H1 (cell line): ENCODE measurements around the gene CTNNA3. TPM values are rescaled to one million over a fixed set of nuclear protein-coding genes. Genes with fewer than 3 reads are reported as not detected.

Experiments
- CTCF ChIA-PET: fragments of 300-600 bp; sonication (Branson Sonifier 250); formaldehyde crosslinking; loops from one replicate; lab custom pipeline; 2021; ENCODE audit not compliant: partially characterized antibody; lab: Charles Lee
- POLR2A ChIA-PET: fragments of 300-600 bp; sonication (Branson Sonifier 250); formaldehyde crosslinking; loops from one replicate; lab custom pipeline; 2021; ENCODE audit warnings: inconsistent platforms; ENCODE audit not compliant: partially characterized antibody; lab: Charles Lee
- DNase-seq, 2 experiments: peaks; one replicate each; pipeline versions ENCODE4 v3.0.0 to v3.0.0-alpha.2; 2010 to 2022; ENCODE audit warnings: low spot score in 2 of 2, low read depth in 1 of 2, mixed read lengths in 1 of 2
- FAIRE-seq: peaks from 2 replicates; lab custom pipeline; 2011; peaks lifted over from hg19 to GRCh38; lab: Jason Lieb, UNC
- H2AFZ ChIP-seq: 2 replicates; pipeline ENCODE4 v1.8.1; 2012; ENCODE audit warnings: low read length, inconsistent platforms
- H2AK5ac ChIP-seq: 2 replicates; pipeline ENCODE4 v1.6.1; 2013; ENCODE audit warnings: low read depth, low read length
- H2BK120ac ChIP-seq: replicated peaks from 2 replicates; pipeline ENCODE3; 2013; ENCODE audit warnings: low read depth, low read length, inconsistent platforms
- H2BK12ac ChIP-seq: 2 replicates; pipeline ENCODE4 v1.6.1; 2013; ENCODE audit warnings: low read depth, low read length
- H2BK15ac ChIP-seq: 2 replicates; pipeline ENCODE4 v1.6.1; 2013; ENCODE audit warnings: low read length
- H2BK20ac ChIP-seq: 2 replicates; pipeline ENCODE4 v1.6.1; 2013; ENCODE audit warnings: low read length
- H2BK5ac ChIP-seq: 2 replicates; pipeline ENCODE4 v1.6.1; 2013; ENCODE audit warnings: low read depth, low read length
- H3K14ac ChIP-seq: 2 replicates; pipeline ENCODE4 v1.6.1; 2013; ENCODE audit warnings: inconsistent platforms; ENCODE audit not compliant: insufficient read length
- H3K18ac ChIP-seq: 2 replicates; pipeline ENCODE4 v1.6.1; 2013; ENCODE audit warnings: low read length; ENCODE audit errors: extremely low read depth
- H3K23ac ChIP-seq: 2 replicates; pipeline ENCODE4 v1.6.1; 2013; ENCODE audit warnings: inconsistent platforms; ENCODE audit not compliant: insufficient read length
- H3K23me2 ChIP-seq: 2 replicates; pipeline ENCODE4 v1.6.1; 2013; ENCODE audit warnings: low read depth, low read length
- H3K27ac ChIP-seq: 2 replicates; pipeline ENCODE4 v1.6.1; 2011; ENCODE audit warnings: low read depth, low read length, inconsistent platforms
- H3K27me3 ChIP-seq, 4 experiments: replicated peaks in 1 of 4; 1 replicate in 1 of 4; 2 replicates in 3 of 4; pipeline versions ENCODE4 v1.6.1 to v1.8.1; 2011 to 2013; ENCODE audit warnings: low read length in 3 of 4, mild to moderate bottlenecking in 3 of 4, inconsistent platforms in 2 of 4, mixed read lengths in 2 of 4, moderate library complexity in 1 of 4; ENCODE audit not compliant: control insufficient read depth in 3 of 4, insufficient read depth in 3 of 4; ENCODE audit errors: extremely low read depth in 1 of 4
- H3K36me3 ChIP-seq, 4 experiments: 2 replicates each; pipeline versions ENCODE4 v1.6.1 to v1.8.1; 2011 to 2013; ENCODE audit warnings: mild to moderate bottlenecking in 4 of 4, low read length in 3 of 4, moderate library complexity in 2 of 4, control low read depth in 1 of 4, inconsistent platforms in 1 of 4; ENCODE audit not compliant: insufficient read depth in 4 of 4, control insufficient read depth in 2 of 4
- H3K4ac ChIP-seq: replicated peaks from 2 replicates; pipeline ENCODE3; 2013; ENCODE audit warnings: low read length, low read depth, mixed read lengths, inconsistent platforms; ENCODE audit not compliant: insufficient read length
- H3K4me1 ChIP-seq, 4 experiments: replicated peaks in 1 of 4; 1 replicate in 1 of 4; 2 replicates in 3 of 4; pipeline versions ENCODE4 v1.6.1 to v1.8.1; 2011 to 2013; ENCODE audit warnings: low read length in 3 of 4, inconsistent platforms in 2 of 4, mixed read lengths in 1 of 4; ENCODE audit not compliant: insufficient read depth in 4 of 4, control insufficient read depth in 3 of 4
- H3K4me2 ChIP-seq, 2 experiments: 2 replicates each; pipeline versions ENCODE4 v1.6.1 to v1.8.1; 2011 to 2013; ENCODE audit warnings: low read depth in 2 of 2, low read length in 2 of 2, control low read depth in 1 of 2, inconsistent platforms in 1 of 2, mild to moderate bottlenecking in 1 of 2; ENCODE audit not compliant: insufficient read depth in 1 of 2
- H3K4me3 ChIP-seq, 4 experiments: fragments of 200-600, 300-600 bp in 1 of 4; sonication (generic), shearing (Covaris generic), sonication (Bioruptor Twin) in 1 of 4; 2 replicates each; pipeline versions ENCODE4 v1.5.1 to v1.8.1; 2011 to 2016; ENCODE audit warnings: low read length in 4 of 4, low read depth in 3 of 4, control low read depth in 2 of 4, inconsistent platforms in 2 of 4, mild to moderate bottlenecking in 2 of 4, mixed read lengths in 1 of 4, moderate library complexity in 1 of 4; ENCODE audit not compliant: insufficient read depth in 2 of 4; ENCODE audit errors: extremely low read depth in 1 of 4
- H3K56ac ChIP-seq: replicated peaks from 2 replicates; pipeline ENCODE3; 2013; ENCODE audit warnings: low read depth, mild to moderate bottlenecking, mixed read lengths, low read length, inconsistent platforms; ENCODE audit not compliant: insufficient read length
- H3K79me1 ChIP-seq: 2 replicates; pipeline ENCODE4 v1.6.1; 2013; ENCODE audit warnings: low read depth, low read length, control low read depth
- H3K79me2 ChIP-seq, 2 experiments: 2 replicates each; pipeline versions ENCODE4 v1.6.1 to v1.8.1; 2012 to 2013; ENCODE audit warnings: low read length in 2 of 2, mild to moderate bottlenecking in 2 of 2, inconsistent platforms in 1 of 2; ENCODE audit not compliant: insufficient read depth in 2 of 2, control insufficient read depth in 1 of 2
- H3K9ac ChIP-seq, 4 experiments: replicated peaks in 1 of 4; 1 replicate in 1 of 4; 2 replicates in 3 of 4; pipeline versions ENCODE4 v1.6.1 to v1.8.1; 2011 to 2013; ENCODE audit warnings: low read depth in 3 of 4, low read length in 3 of 4, control low read depth in 2 of 4, mild to moderate bottlenecking in 2 of 4, moderate library complexity in 2 of 4, inconsistent platforms in 1 of 4; ENCODE audit errors: extremely low read depth in 1 of 4
- H3K9me3 ChIP-seq, 2 experiments: 2 replicates each; pipeline versions ENCODE4 v1.6.1 to v1.8.1; 2012 to 2013; ENCODE audit warnings: mild to moderate bottlenecking in 2 of 2, moderate library complexity in 2 of 2, control low read depth in 1 of 2, inconsistent platforms in 1 of 2, low read depth in 1 of 2, low read length in 1 of 2, mixed read lengths in 1 of 2; ENCODE audit not compliant: insufficient read depth in 2 of 2
- H4K20me1 ChIP-seq, 2 experiments: replicated peaks in 1 of 2; 2 replicates each; pipeline versions ENCODE3 to v1.8.1; 2011 to 2013; ENCODE audit warnings: inconsistent platforms in 2 of 2, low read length in 2 of 2, mild to moderate bottlenecking in 1 of 2; ENCODE audit not compliant: insufficient read depth in 2 of 2, control insufficient read depth in 1 of 2
- H4K5ac ChIP-seq: 2 replicates; pipeline ENCODE4 v1.6.1; 2013; ENCODE audit warnings: low read length, low read depth, mixed read lengths, inconsistent platforms; ENCODE audit not compliant: insufficient read length
- H4K8ac ChIP-seq: 2 replicates; pipeline ENCODE4 v1.8.0; 2013; ENCODE audit warnings: mild to moderate bottlenecking, moderate library complexity, low read length, inconsistent platforms; ENCODE audit not compliant: insufficient read depth; ENCODE audit errors: extremely low read depth
- H4K91ac ChIP-seq: replicated peaks from 2 replicates; pipeline ENCODE3; 2013; ENCODE audit warnings: low read length, mixed read lengths, inconsistent platforms; ENCODE audit not compliant: insufficient read length
- JUN ChIP-seq: IDR thresholded peaks from 2 replicates; pipeline ENCODE4 v1.6.1; 2011; ENCODE audit warnings: low read depth, mild to moderate bottlenecking, improper control_type of control experiment, low read length
- POLR2A ChIP-seq, 2 experiments: IDR thresholded peaks; 1 replicate in 1 of 2; 2 replicates in 1 of 2; pipeline ENCODE4 v1.6.1; 2011; ENCODE audit warnings: low read depth in 2 of 2, low read length in 2 of 2, mild to moderate bottlenecking in 2 of 2; ENCODE audit errors: control extremely low read depth in 1 of 2
- RXRA ChIP-seq: IDR thresholded peaks from 2 replicates; pipeline ENCODE4 v1.6.1; 2011; ENCODE audit warnings: low read depth, mild to moderate bottlenecking, low read length, moderate library complexity; ENCODE audit not compliant: insufficient read depth
- WGBS, 2 experiments: shearing (Covaris generic) in 1 of 2; methylation state at CpG; one replicate each; pipeline versions ENCODE4 v1.1.6 to v1.1.7; 2013 to 2015; ENCODE audit warnings: low lambda C conversion rate in 2 of 2, mixed read lengths in 2 of 2, inconsistent platforms in 1 of 2, low coverage in 1 of 2, missing lambda C conversion rate in 1 of 2; ENCODE audit not compliant: insufficient replicate concordance in 2 of 2, insufficient coverage in 1 of 2, insufficient read length in 1 of 2; ENCODE audit errors: extremely low coverage in 1 of 2, missing lambda C conversion rate in 1 of 2; 5-methylcytosine and 5-hydroxymethylcytosine counted together
- polyA plus RNA-seq, 7 experiments: library from polyadenylated mRNA; depleted of rRNA in 3 of 7; stranded (reverse) in 5 of 7; unstranded in 2 of 7; fragments of >200 nt in 5 of 7; fragments of 200-250 nt in 2 of 7; gene quantifications; 1 replicate in 5 of 7; 2 replicates in 1 of 7; 4 replicates in 1 of 7; pipeline versions ENCODE4 v1.2.1 to v1.2.3, GENCODE V29; 2011 to 2013; ENCODE audit warnings: missing spikeins in 2 of 7, mixed read lengths in 2 of 7
- total RNA-seq: library from RNA; stranded (reverse); fragmentation: NEBNext Ultra II Directional; extraction: Animal tissue kit (Norgen Biotek cat#: 25700); gene quantifications from 2 replicates; pipeline ENCODE4 v1.2.1, GENCODE V29; 2021

The CTNNA3 gene
- total and polyA plus RNA-seq, 2 of the 8 experiments (the other 6 are each of a cell fraction or from before 2014, with no cell fraction given): 1.3 to 1.5 TPM

GRCh38 chr10:66190413-66190812, 1505.6 kb downstream of the CTNNA3 start:
- H3K23me2 ChIP-seq: no peaks in the 10 kb centered on the region
- ChIA-PET CTCF (no interaction called here), POLR2A (no interaction called here)
- 85% methylated on average over 2 of the region's 2 CpGs; no CpG with 5 or more reads in 1 of the 2 experiments for whole genome bisulfite sequencing, 2 experiments
- H4K8ac ChIP-seq: no peak overlapping the region
- H3K36me3 ChIP-seq: no peaks in the 10 kb centered on the region
- H3K4me1 ChIP-seq: no peaks in the 10 kb centered on the region
- H4K91ac ChIP-seq: no peak overlapping the region
- H2BK15ac ChIP-seq: no peak overlapping the region
- H2BK20ac ChIP-seq: no peak overlapping the region
- H2BK5ac ChIP-seq: no peak overlapping the region
- peaks cover 0 to 1% (median 0%) of the 10 kb centered on the region in 4 experiments; a peak in 1 of 7 replicates for H3K27me3 ChIP-seq
- no peak overlapping the region for H4K5ac ChIP-seq
- TF ChIP-seq JUN: no peak
- TF ChIP-seq POLR2A (IDR thresholded peaks at IDR 0.05; ENCODE audit: control extremely low read depth in 1 of 2, low read depth in 2 of 2, low read length in 2 of 2): no peak
- no peak for TF ChIP-seq RXRA
- no peak overlapping the region for H3K4me2 ChIP-seq
- H2BK12ac ChIP-seq: no peak overlapping the region
- H3K18ac ChIP-seq: no peak overlapping the region
- no peak overlapping the region for H3K14ac ChIP-seq
- H4K20me1 ChIP-seq: no peaks in the 10 kb centered on the region
- H2AFZ ChIP-seq: no peak overlapping the region
- H3K27ac ChIP-seq: no peak overlapping the region
- H3K9ac ChIP-seq: no peak overlapping the region
- H3K79me1 ChIP-seq: no peaks in the 10 kb centered on the region
- no peaks in the 10 kb centered on the region for H3K9me3 ChIP-seq
- H3K56ac ChIP-seq: no peak overlapping the region
- H2AK5ac ChIP-seq: no peak overlapping the region
- H3K4me3 ChIP-seq: no peak overlapping the region
- H3K23ac ChIP-seq: no peak overlapping the region
- no peak for DNase-seq
- H3K4ac ChIP-seq: no peak overlapping the region
- FAIRE-seq: no peak
- H2BK120ac ChIP-seq: no peak overlapping the region
- no peaks in the 10 kb centered on the region for H3K79me2 ChIP-seq
